GM21576 (cell line): Measurements from ENCODE around the gene TMEM31.
"Not testable (repeated sequence)": the region's sequence is repeated elsewhere in the genome, so short reads cannot be mapped to it uniquely, and the experiment has no call there.

Source experiments
- ATAC-seq: cut with Tn5 transposase; IDR thresholded peaks from one replicate; pipeline ENCODE4 v1.9.1; 2021; ENCODE audit warnings: mild to moderate bottlenecking, moderate library complexity; ENCODE audit not compliant: unreplicated experiment

Gene TMEM31

GRCh38 chrX:103722505-103722904 is 11.8 kb downstream of the TMEM31 start:
- ATAC-seq = no peak

DNA sequence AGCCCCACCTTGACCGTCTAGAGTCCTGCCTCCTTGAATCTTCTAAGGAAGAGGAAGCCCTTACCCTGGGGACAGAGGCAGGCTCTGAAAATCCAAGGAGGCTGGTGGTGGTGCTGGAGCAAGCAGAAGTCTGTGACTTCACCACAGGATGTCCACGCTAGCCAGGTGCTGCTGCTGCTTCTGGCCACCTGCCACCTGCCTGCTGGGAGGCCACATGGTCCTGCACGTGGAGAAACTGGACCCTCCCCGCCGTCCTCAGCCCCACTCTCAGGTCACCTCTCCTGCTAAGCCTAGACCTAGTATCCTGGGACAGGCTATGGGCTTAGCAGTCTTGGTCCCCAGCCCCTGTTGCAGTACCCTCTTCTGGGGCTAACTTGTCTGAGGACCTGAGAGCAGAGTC is 15.8 kb downstream of the TMEM31 start:
- ATAC-seq = no peak

DNA sequence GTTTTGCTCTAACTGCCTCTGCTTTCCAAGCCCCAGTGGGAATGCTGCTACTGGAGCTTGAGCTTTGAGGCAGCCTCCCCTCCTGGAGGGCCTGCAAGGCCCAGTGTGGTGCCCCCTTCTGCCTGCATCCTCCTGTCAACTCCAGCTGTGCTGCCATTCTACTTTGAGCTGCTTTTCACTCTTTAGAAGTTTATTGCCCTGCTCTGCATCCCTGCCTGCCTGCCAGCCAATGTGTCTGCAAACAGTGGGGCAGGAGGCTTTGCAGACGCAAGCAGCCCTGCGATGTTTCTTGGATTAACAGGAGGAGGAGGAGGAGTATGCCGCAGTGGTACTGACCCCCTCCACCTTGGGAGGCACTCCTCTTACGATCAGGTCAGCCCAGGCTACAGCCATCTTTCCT is 16.4 kb downstream of the TMEM31 start:
- ATAC-seq = no peak

DNA sequence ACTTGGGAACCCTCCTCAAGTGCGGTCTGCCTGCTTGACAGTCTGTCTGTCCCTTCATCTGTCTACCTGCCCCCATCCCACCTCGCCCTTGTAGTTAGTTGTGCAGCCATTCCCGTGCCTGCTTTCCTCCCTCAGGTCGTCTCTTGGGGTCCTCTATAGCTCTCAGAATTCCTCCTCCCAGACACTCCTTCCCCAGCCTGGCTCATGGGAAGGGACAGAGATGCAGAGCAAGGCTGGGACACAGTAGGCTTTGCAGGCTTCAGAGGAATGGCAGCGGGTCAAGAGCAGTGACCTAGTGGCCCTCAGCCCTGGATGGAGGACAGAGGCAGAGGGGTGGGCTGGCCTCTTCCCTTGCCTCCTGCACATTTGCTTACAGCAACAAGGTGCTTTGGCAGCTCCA is 18.3 kb downstream of the TMEM31 start:
- ATAC-seq = no peak

GRCh38 chrX:103730147-103730795 is 19.6 kb downstream of the TMEM31 start:
- no peak for ATAC-seq

DNA sequence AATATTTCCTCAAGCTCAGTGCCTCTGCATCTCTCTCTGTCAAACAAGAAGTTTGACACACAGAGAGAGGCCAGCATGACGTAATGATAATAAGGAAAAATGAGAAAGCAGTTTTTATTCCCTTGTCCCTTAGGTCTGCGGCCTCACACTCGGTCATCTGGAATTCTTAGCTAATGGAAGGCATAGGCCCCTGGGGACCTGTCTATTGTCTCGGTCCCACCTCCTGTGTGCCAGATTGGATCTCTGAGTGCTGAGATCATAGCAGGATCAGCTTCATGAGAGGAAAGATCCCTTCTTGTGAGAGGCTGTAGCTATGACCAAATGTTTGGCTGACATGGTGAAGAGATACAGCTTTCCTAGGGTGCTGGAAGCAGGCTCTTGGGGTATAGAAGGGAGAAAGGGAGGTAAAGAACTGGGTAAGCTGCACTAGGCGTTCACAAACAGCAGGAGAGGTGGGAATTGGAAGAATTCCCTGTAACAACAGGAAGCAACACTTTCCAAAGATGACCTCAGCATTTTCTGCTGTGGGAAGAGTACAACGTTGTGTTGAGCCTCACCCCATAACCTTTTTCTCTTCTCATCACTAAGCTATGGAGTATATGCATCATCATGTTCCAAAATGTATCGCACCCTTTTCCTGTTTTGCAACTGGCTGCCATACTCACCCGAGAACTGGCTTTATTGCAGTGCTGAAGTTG is 20.2 kb downstream of the TMEM31 start:
- no peak for ATAC-seq

DNA sequence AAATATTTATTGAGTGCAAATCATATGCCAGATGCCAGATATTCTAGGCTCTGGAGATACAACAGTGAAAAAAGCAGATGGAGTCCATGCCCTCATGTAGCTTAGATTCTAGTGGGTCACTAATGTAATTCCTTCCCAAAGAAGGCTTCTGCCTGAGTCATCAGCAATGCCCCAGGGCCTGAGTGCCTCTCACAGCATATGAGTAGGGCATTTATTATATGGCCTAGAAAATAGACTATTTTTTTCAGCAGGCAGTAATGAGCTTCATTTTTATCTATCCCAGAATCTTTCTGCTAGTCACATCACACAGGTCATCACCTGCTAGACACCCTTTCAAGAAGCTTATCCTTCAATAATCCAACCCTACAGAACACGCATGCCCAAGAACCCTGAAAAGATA is 22.3 kb downstream of the TMEM31 start:
- ATAC-seq = no peak

DNA sequence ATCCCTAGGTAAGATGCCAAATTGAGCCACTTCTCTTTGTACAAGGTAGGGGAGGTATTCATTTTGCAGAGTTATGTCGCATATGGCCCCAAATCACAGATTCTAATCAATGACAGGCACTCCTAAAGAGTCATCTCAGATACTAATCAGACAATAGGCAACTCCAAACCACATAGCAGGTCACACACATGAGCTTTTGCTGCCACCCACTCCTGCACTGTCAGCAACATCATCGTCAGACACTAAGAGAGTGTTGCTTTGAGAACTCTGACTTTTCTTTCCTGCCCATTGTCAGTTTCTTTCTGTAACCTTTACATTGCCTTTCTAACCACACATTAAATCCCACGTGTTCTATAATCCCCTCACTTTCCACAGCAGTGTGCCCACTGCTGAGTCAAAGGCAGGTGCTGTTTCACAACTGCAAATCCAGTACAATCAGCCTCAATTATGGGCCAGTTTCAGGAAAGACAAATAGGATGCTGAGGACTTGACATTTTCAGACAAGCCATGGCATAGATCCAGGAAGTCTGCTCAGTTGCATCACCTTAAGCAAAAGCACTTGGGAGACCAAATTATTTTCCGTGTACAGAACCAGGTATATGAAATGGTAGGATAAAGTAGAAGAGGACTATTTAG is 23.5 kb downstream of the TMEM31 start:
- no peak for ATAC-seq

DNA sequence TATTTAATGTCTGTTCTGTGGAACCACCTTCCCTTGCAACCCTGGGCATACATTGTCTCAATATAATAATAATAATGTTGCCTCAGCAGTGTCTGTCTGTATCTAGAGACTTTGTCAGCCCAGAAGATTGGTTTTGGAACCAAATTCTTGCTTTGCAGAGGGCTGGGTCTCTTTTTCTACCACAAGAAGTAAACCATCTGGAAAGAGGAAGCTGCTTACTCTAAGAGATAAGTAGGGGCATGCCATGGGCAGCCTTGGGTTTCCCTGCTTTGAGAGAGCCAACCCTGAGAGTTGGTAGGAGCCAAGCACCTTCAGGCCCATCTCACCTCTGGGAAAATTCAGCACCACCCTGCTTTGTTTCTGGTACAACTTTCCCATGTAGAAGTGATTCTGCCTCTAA is 27.0 kb downstream of the TMEM31 start:
- ATAC-seq = no peak

DNA sequence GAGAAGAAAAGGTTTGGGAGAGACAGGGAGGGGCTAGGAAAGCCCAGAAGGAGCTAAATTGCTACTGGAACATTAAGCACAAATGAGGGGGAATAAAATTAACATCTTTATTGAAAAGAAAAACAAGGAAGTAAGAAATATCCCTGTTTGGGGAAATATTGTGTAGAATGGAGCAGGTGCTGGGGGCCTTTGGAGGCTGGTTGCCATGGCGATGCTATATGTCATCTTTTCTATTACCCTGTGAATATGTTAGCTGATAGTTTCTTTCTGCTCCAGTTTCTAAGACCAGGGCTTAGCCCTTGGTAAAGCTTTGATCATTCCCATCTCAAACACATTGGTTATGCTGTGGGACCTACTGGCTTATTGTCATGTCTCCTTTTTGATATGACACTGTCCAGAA is 28.7 kb downstream of the TMEM31 start:
- ATAC-seq = no peak

GRCh38 chrX:103741879-103742278 is 31.2 kb downstream of the TMEM31 start:
- no peak for ATAC-seq

- no peak for ATAC-seq
These were observed 31.6 kb downstream of the TMEM31 start for GRCh38 chrX:103742339-103742738.

DNA sequence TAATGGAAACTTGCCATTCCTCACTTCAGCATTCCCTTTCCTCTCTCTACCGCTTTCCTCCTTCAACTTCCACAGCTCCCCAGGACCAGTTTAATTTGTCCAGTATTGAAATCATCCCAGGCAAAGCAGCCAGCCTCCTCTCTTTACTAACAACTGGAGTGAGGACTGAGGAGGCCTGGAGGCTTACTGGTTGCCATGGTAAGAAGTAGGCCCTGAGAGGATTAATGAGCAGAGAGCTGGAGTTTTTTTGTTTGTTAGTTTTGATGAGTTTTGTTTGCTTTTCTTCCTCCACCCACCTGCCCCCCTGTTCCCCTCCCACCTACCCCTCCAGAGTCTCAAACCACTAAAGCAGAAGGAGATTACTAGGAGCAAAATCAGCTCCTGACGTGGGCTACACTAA is 36.5 kb downstream of the TMEM31 start:
- no peak for ATAC-seq

DNA sequence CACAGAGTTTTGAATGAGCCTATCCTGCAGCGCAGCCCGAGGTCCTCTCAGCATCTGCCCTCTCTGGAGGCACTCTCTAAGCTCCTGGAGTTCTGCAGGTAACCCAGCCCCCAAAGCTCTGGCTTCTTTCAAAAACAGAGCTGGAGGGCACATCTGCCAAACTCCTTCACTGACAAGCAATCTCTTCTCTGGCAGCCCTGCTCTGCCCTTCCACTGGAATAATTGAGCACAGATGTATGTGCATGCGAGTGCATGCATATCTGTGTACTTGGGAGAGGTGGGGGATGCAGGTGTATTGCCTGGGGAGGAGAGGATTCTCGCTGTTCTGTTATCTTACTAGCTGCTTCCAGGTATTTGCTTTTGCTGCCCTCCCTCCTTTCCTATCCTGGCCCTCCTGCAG is 43.7 kb downstream of the TMEM31 start:
- ATAC-seq = no peak

DNA sequence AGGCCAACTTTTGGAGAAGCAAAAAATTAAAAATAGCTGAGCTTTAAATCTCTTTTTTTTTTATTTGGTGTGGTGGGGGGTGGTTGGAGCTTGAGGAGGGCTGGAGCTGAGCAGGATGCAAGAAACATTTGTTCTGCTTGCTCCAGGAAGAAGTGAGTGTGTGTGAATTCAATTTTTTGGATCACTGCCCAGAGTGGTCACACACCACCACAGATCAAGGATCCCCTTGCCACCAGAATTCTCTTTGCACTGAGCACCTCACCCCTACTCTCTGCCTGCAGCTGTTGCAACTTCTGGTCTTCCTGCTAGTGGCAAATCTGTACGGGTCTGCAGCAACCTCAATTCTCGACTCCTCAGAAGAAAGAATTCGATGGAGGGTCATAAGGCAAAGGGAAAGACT is 46.0 kb downstream of the TMEM31 start:
- no peak for ATAC-seq

- ATAC-seq = no peak
These were observed 47.8 kb downstream of the TMEM31 start for GRCh38 chrX:103758555-103758954.

GRCh38 chrX:103763541-103763940 is 52.8 kb downstream of the TMEM31 start:
- not testable (repeated sequence) for ATAC-seq
